ENCODE measurements around the gene OR4K1.

GRCh38 chr14:19974844-19975243 is 44.1 kb downstream of the OR4K1 start:
- TF ChIP-seq, protein P1, sequence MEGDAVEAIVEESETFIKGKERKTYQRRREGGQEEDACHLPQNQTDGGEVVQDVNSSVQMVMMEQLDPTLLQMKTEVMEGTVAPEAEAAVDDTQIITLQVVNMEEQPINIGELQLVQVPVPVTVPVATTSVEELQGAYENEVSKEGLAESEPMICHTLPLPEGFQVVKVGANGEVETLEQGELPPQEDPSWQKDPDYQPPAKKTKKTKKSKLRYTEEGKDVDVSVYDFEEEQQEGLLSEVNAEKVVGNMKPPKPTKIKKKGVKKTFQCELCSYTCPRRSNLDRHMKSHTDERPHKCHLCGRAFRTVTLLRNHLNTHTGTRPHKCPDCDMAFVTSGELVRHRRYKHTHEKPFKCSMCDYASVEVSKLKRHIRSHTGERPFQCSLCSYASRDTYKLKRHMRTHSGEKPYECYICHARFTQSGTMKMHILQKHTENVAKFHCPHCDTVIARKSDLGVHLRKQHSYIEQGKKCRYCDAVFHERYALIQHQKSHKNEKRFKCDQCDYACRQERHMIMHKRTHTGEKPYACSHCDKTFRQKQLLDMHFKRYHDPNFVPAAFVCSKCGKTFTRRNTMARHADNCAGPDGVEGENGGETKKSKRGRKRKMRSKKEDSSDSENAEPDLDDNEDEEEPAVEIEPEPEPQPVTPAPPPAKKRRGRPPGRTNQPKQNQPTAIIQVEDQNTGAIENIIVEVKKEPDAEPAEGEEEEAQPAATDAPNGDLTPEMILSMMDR (conservative IDR thresholded peaks at IDR 0.05; ENCODE audit: low read depth, low read length), result no peak
- no peak for TF ChIP-seq EZH2 (IDR thresholded peaks at IDR 0.05; ENCODE audit: borderline replicate concordance, low read depth, low read length, poor library complexity, severe bottlenecking)

All from A673 (cell line).